Neuronal stem cell (in vitro differentiated cells): ENCODE measurements around the gene MED13L.

Experiments
- DNase-seq: peaks from one replicate; pipeline ENCODE4 v3.0.0-alpha.2; 2013; ENCODE audit warnings: low spot score
- H2AFZ ChIP-seq: one replicate; pipeline ENCODE4 v1.6.1; 2013; ENCODE audit warnings: mild to moderate bottlenecking, low read length, inconsistent platforms
- H2AK5ac ChIP-seq: 2 replicates; pipeline ENCODE4 v1.6.1; 2013; ENCODE audit warnings: low read depth, mild to moderate bottlenecking, inconsistent platforms, low read length, moderate library complexity, mixed read lengths
- H2BK120ac ChIP-seq: 2 replicates; pipeline ENCODE4 v1.6.1; 2013; ENCODE audit warnings: low read depth, mild to moderate bottlenecking, inconsistent platforms, low read length, moderate library complexity, mixed read lengths
- H2BK12ac ChIP-seq: one replicate; pipeline ENCODE4 v1.6.1; 2013; ENCODE audit warnings: low read length, inconsistent platforms
- H2BK15ac ChIP-seq: 2 replicates; pipeline ENCODE4 v1.6.1; 2013; ENCODE audit warnings: mild to moderate bottlenecking, low read length, inconsistent platforms, mixed read lengths
- H2BK5ac ChIP-seq: one replicate; pipeline ENCODE4 v1.6.1; 2013; ENCODE audit warnings: inconsistent platforms, mild to moderate bottlenecking, low read length, moderate library complexity
- H3K14ac ChIP-seq: one replicate; pipeline ENCODE4 v1.6.1; 2013; ENCODE audit warnings: low read length, inconsistent platforms
- H3K18ac ChIP-seq: 2 replicates; pipeline ENCODE4 v1.6.1; 2013; ENCODE audit warnings: low read length, inconsistent platforms
- H3K23ac ChIP-seq: 2 replicates; pipeline ENCODE4 v1.6.1; 2013; ENCODE audit warnings: low read depth, mild to moderate bottlenecking, mixed read lengths, low read length, inconsistent platforms; ENCODE audit not compliant: poor library complexity
- H3K27ac ChIP-seq: replicated peaks from 3 replicates; pipeline ENCODE4 v1.5.1; 2013; ENCODE audit warnings: low read length, inconsistent platforms
- H3K27me3 ChIP-seq, 3 experiments: 2 replicates each; pipeline ENCODE4 v1.6.1; 2013; ENCODE audit warnings: low read length in 3 of 3, mild to moderate bottlenecking in 2 of 3, inconsistent platforms in 1 of 3, low read depth in 1 of 3, mixed read lengths in 1 of 3, moderate library complexity in 1 of 3; ENCODE audit not compliant: control insufficient read depth in 3 of 3, insufficient read depth in 3 of 3
- H3K36me3 ChIP-seq, 2 donors: replicated peaks in 1 of 2; 2 replicates each; pipeline ENCODE4 v1.6.1; 2013; ENCODE audit warnings: low read length in 2 of 2; ENCODE audit not compliant: control insufficient read depth in 2 of 2, insufficient read depth in 2 of 2
- H3K4ac ChIP-seq: 2 replicates; pipeline ENCODE4 v1.6.1; 2013; ENCODE audit warnings: inconsistent platforms, mild to moderate bottlenecking, low read length, moderate library complexity
- H3K4me1 ChIP-seq, 2 donors: 1 replicate in 1 of 2; 2 replicates in 1 of 2; pipeline ENCODE4 v1.6.1; 2013; ENCODE audit warnings: low read length in 2 of 2, low read depth in 1 of 2; ENCODE audit not compliant: control insufficient read depth in 2 of 2, insufficient read depth in 1 of 2
- H3K4me2 ChIP-seq: one replicate; pipeline ENCODE4 v1.6.1; 2013; ENCODE audit warnings: mild to moderate bottlenecking, low read length, inconsistent platforms; ENCODE audit not compliant: insufficient read depth, poor library complexity, severe bottlenecking
- H3K4me3 ChIP-seq, 2 donors: 2 replicates each; pipeline ENCODE4 v1.5.1; 2013; ENCODE audit warnings: low read length in 2 of 2, mild to moderate bottlenecking in 2 of 2, inconsistent platforms in 1 of 2, moderate library complexity in 1 of 2
- H3K79me1 ChIP-seq: one replicate; pipeline ENCODE4 v1.6.1; 2013; ENCODE audit warnings: low read depth, mild to moderate bottlenecking, inconsistent platforms, low read length, moderate library complexity
- H3K9ac ChIP-seq: one replicate; pipeline ENCODE4 v1.6.1; 2013; ENCODE audit warnings: mild to moderate bottlenecking, low read depth, low read length, inconsistent platforms; ENCODE audit not compliant: poor library complexity
- H3K9me3 ChIP-seq, 2 donors: replicated peaks in 1 of 2; 2 replicates each; pipeline versions ENCODE3 to v1.6.1; 2013; ENCODE audit warnings: low read length in 2 of 2, mild to moderate bottlenecking in 2 of 2, inconsistent platforms in 1 of 2, low read depth in 1 of 2, mixed read lengths in 1 of 2, moderate library complexity in 1 of 2; ENCODE audit not compliant: control insufficient read depth in 2 of 2, insufficient read depth in 1 of 2
- H4K8ac ChIP-seq: one replicate; pipeline ENCODE4 v1.6.1; 2013; ENCODE audit warnings: low read depth, mild to moderate bottlenecking, inconsistent platforms, low read length, moderate library complexity
- H4K91ac ChIP-seq: one replicate; pipeline ENCODE4 v1.6.1; 2013; ENCODE audit warnings: low read length, low read depth, mild to moderate bottlenecking, inconsistent platforms; ENCODE audit not compliant: poor library complexity
- WGBS, 2 donors: extraction: QIAGEN DNeasy Blood & Tissue Kit; methylation state at CpG; one replicate each; pipeline ENCODE4 v1.1.7; 2013; ENCODE audit warnings: missing lambda C conversion rate in 2 of 2, mixed read lengths in 1 of 2; ENCODE audit not compliant: insufficient read length in 2 of 2, insufficient replicate concordance in 1 of 2; ENCODE audit errors: extremely low coverage in 2 of 2; 5-methylcytosine and 5-hydroxymethylcytosine counted together

Gene MED13L

DNA sequence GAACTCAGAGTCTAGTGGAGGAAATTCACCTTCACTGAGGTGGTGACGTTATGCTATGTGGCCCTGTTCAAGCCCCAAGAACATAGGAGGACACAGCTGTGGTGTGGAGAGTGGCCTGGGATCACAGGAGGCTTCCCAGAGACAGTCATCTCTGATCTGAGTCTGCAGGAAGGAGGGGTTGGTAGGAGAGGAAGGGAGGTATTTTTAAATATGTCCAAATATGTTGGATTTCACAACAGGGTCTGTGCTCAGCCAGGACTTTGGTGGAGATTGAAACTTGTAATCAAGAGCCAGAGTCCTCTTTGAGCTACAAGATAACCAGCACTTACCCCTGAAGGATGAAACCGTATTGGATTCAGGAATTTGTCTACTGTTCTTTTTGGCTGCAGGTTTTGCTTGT lies 26.4 kb upstream of the MED13L start:
- Histone ChIP-seq H2AFZ (no peak overlapping the region), H4K91ac (no peak overlapping the region), H3K4me3 (no peak overlapping the region), H2AK5ac (no peak overlapping the region), H3K4ac (no peak overlapping the region), H2BK12ac (no peak overlapping the region), H3K27ac (no peak overlapping the region), H3K36me3 (no peaks in the 10 kb centered on the region), H2BK5ac (no peak overlapping the region), H3K23ac (no peak overlapping the region), H2BK120ac (no peak overlapping the region), H3K4me1 (peaks cover 1 to 15% of the 10 kb centered on the region in 2 donors), H3K27me3 (peaks cover 0 to 22% (median 0%) of the 10 kb centered on the region in 3 experiments), H4K8ac (no peak overlapping the region), H3K9ac (no peak overlapping the region), H3K14ac (no peak overlapping the region), H2BK15ac (no peak overlapping the region), H3K9me3 (peaks cover 0 to under 1% of the 10 kb centered on the region in 2 donors), H3K4me2 (no peak overlapping the region), H3K79me1 (no peaks in the 10 kb centered on the region), H3K18ac (no peak overlapping the region)
- no peak for DNase-seq
- no CpG with 5 or more reads among the region's 2 CpGs for WGBS, 2 donors

DNA sequence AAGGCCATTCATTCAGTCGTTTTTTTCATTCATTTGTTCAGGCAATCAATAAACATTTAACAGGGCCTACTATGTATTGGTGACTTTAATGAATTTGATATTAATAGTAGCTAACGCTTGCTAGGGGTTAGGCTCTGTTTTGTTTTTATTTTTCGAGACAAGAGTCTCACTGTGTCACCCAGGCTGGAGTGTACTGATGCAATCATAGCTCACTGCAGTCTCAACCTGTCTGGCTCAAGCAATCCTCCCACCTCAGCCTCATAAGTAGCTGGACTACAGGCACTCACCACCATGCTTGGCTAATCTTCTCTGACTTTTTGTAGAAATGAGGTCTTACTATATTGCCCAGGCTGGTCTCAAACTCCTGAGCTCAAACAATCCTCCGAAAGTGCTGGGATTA lies 25.6 kb upstream of the MED13L start:
- Histone ChIP-seq H3K4me3 (no peak overlapping the region), H3K14ac (no peak overlapping the region), H2AFZ (no peak overlapping the region), H2BK5ac (no peak overlapping the region), H3K18ac (no peak overlapping the region), H3K9me3 (no peaks in the 10 kb centered on the region), H2BK12ac (no peak overlapping the region), H2BK15ac (no peak overlapping the region), H4K8ac (no peak overlapping the region), H3K4me2 (no peak overlapping the region), H4K91ac (peak overlapping the region; percentile 69), H3K36me3 (no peaks in the 10 kb centered on the region), H3K27me3 (peaks cover 0 to 22% (median 0%) of the 10 kb centered on the region in 3 experiments), H3K79me1 (no peaks in the 10 kb centered on the region), H3K23ac (no peak overlapping the region), H3K9ac (no peak overlapping the region), H3K27ac (no peak overlapping the region), H2AK5ac (no peak overlapping the region), H2BK120ac (no peak overlapping the region), H3K4me1 (peaks cover 1 to 15% of the 10 kb centered on the region in 2 donors), H3K4ac (no peak overlapping the region)
- no peak for DNase-seq
- WGBS, 2 donors: no CpG with 5 or more reads among the region's 4 CpGs

DNA sequence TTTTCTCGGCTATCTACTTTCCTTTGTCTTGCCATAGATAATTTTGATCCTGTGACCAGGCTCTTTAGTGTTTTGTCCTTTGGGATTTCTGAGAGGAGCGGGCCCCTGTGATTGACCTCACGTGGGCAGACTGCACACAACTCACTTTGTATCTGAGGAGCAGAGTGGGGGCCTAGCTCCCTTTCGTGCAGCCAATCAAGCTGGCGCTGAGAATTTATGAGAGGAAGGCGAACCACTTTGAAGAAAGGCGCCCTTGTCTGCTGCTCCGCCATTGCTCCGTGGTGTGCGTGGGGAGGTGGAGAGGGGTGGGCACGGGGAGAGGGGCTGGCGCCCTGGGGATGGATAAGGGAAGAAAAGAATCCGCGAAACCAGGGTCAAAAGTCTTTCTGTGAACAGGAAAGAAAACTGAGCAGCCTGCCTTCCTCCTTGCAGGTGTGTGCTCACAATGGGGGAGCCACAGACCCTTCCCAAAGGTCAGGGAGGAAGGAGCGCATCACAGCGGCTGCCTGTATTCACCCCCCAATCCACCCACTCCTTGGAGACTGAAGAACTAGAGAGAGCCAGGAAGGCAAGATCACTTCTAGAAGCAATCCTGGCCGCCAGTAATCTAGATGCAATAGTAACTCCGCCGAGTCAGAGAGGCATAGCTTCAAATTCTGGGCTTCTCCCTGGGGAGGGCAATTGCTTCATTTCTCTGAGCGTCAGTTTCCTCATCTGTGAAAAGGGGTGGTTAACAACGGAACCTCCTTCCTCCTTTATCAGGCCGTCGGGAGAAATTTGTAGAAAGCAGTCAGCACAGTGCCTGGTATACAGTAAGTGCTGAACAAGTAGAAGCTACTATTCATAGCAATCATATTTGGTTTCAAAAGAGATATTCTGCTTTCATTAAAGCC lies 24.9 kb upstream of the MED13L start:
- no peaks in the 10 kb centered on the region for H3K36me3 ChIP-seq
- no peak overlapping the region for H4K91ac ChIP-seq
- no peak overlapping the region for H3K23ac ChIP-seq
- H3K9me3 ChIP-seq: no peaks in the 10 kb centered on the region
- no peak overlapping the region for H2BK15ac ChIP-seq
- no peak overlapping the region for H3K4ac ChIP-seq
- peak; percentile 14 for DNase-seq
- peak overlapping the region; percentile 70 for H2AFZ ChIP-seq
- peak overlapping the region; percentile 69 for H3K27ac ChIP-seq
- H2BK120ac ChIP-seq: no peak overlapping the region
- no peak overlapping the region for H3K14ac ChIP-seq
- peaks cover 1 to 15% of the 10 kb centered on the region in 2 donors for H3K4me1 ChIP-seq
- H3K79me1 ChIP-seq: no peaks in the 10 kb centered on the region
- peak overlapping the region; percentile 21 for H3K4me2 ChIP-seq
- no peak overlapping the region for H3K9ac ChIP-seq
- peaks cover 0 to 22% (median 0%) of the 10 kb centered on the region in 3 experiments for H3K27me3 ChIP-seq
- no peak overlapping the region for H4K8ac ChIP-seq
- WGBS, 2 donors: no CpG with 5 or more reads among the region's 23 CpGs
- H2AK5ac ChIP-seq: no peak overlapping the region
- no peak overlapping the region for H2BK5ac ChIP-seq
- H3K18ac ChIP-seq: peak overlapping the region; percentile 91
- peak overlapping the region; percentile 7 for H2BK12ac ChIP-seq
- no peak overlapping the region for H3K4me3 ChIP-seq

DNA sequence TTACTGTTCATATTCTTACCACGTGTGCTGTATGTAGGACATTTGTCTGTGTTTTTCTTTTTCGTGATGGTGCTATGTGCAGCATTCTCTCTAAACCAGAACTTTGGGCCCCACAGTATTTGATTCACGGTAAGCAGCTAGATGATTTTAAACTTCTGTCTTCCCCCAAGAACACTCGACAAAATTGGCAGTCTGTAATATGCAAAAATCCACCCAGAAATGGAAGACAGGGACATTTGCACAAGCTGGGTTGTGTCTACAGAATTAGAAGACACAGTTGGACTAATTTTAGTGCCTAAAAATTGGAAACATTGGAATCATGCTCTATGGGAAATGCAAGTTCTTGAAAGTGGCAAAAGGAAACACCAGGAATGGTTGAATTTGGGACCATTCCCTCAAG lies 24.1 kb upstream of the MED13L start:
- Histone ChIP-seq H3K4me1 (peaks cover 1 to 15% of the 10 kb centered on the region in 2 donors), H2AK5ac (no peak overlapping the region), H3K23ac (no peak overlapping the region), H2BK15ac (no peak overlapping the region), H3K4ac (no peak overlapping the region), H3K14ac (no peak overlapping the region), H2BK12ac (no peak overlapping the region), H3K36me3 (no peaks in the 10 kb centered on the region), H2AFZ (peak overlapping the region; percentile 70), H3K27ac (peak overlapping the region; percentile 69), H3K4me3 (no peak overlapping the region), H3K9ac (no peak overlapping the region), H3K4me2 (peak overlapping the region; percentile 21), H2BK5ac (no peak overlapping the region), H4K91ac (no peak overlapping the region), H4K8ac (no peak overlapping the region), H3K27me3 (peaks cover 0 to 22% (median 0%) of the 10 kb centered on the region in 3 experiments), H3K18ac (no peak overlapping the region), H3K79me1 (no peaks in the 10 kb centered on the region), H3K9me3 (no peaks in the 10 kb centered on the region), H2BK120ac (no peak overlapping the region)
- DNase-seq: no peak
- no CpG with 5 or more reads among the region's 4 CpGs for WGBS, 2 donors
